ENCODE measurements around the gene DECR2. TPM values are rescaled to one million over a fixed set of nuclear protein-coding genes. Genes with fewer than 3 reads are reported as not detected.
"Not testable (repeated sequence)": the region's sequence is repeated elsewhere in the genome, so short reads cannot be mapped to it uniquely, and the experiment has no call there.

The DECR2 gene
- total and polyA plus RNA-seq, 8 donors = 5.8 to 149 (median 21.7) TPM

DNA sequence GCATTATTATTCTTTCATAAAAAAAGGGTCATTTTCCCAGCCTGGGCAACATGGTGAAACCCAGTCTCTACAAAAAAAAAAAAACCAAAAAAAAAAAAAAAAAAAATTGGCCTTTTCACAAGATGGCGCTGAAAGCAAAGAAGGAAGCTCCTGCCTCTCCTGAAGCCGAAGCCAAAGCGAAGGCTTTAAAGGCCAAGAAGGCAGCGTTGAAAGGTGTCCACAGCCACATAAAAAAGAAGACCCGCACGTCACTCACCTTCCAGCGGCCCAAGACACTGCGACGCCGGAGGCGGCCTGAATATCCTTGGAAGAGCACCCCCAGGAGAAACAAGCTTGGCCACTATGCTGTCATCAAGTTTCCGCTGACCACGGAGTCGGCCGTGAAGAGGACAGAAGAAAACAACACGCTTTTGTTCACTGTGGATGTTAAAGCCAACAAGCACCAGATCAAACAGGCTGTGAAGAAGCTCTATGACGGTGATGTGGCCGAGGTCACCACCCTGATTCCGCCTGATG is 15.0 kb upstream of the DECR2 start:
- intact Hi-C loops (cut with DNase I; ENCODE audit: low total_unique reads) = no loop called here
- Histone ChIP-seq H3K4me1 (peaks cover 24 to 56% (median 40%) of the 10 kb centered on the region in 4 donors), H3K36me3 (no peaks in the 10 kb centered on the region), H3K9me3 (no peaks in the 10 kb centered on the region), H3K27ac (peak overlapping the region in 2 of 5 donors; percentile 35 to 76), H3K4me3 (no peak overlapping the region), H3K27me3 (no peaks in the 10 kb centered on the region)
- DNase-seq = no peak
- TF ChIP-seq EP300 (IDR thresholded peaks at IDR 0.05) (no peak), POLR2A (IDR thresholded peaks at IDR 0.05) (no peak), POLR2AphosphoS5 (IDR thresholded peaks at IDR 0.05) (no peak)
- TF ChIP-seq, protein P1, sequence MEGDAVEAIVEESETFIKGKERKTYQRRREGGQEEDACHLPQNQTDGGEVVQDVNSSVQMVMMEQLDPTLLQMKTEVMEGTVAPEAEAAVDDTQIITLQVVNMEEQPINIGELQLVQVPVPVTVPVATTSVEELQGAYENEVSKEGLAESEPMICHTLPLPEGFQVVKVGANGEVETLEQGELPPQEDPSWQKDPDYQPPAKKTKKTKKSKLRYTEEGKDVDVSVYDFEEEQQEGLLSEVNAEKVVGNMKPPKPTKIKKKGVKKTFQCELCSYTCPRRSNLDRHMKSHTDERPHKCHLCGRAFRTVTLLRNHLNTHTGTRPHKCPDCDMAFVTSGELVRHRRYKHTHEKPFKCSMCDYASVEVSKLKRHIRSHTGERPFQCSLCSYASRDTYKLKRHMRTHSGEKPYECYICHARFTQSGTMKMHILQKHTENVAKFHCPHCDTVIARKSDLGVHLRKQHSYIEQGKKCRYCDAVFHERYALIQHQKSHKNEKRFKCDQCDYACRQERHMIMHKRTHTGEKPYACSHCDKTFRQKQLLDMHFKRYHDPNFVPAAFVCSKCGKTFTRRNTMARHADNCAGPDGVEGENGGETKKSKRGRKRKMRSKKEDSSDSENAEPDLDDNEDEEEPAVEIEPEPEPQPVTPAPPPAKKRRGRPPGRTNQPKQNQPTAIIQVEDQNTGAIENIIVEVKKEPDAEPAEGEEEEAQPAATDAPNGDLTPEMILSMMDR (IDR thresholded peaks at IDR 0.05) = no peak
- WGBS, 5 donors = 78 to 83% (median 80%) methylated on average over 19 of the region's 19 CpGs

- H3K27me3 ChIP-seq; intact Hi-C loops (cut with DNase I; ENCODE audit: low total_unique reads); H3K36me3 ChIP-seq; H3K9me3 ChIP-seq; H3K4me3 ChIP-seq: not testable (repeated sequence)
- peak overlapping the region in 4 of 5 donors; percentile 31 to 76 (median 51) for H3K27ac ChIP-seq
- H3K4me1 ChIP-seq = peaks cover 17 to 50% (median 34%) of the 10 kb centered on the region in 4 donors
- peak in 1 of 2 donors; percentile 65 for DNase-seq
- 21 to 49% (median 25%) methylated on average over 20 of the region's 20 CpGs for WGBS, 5 donors
These were observed 13.7 kb upstream of the DECR2 start for GRCh38 chr16:387761-388666.

DNA sequence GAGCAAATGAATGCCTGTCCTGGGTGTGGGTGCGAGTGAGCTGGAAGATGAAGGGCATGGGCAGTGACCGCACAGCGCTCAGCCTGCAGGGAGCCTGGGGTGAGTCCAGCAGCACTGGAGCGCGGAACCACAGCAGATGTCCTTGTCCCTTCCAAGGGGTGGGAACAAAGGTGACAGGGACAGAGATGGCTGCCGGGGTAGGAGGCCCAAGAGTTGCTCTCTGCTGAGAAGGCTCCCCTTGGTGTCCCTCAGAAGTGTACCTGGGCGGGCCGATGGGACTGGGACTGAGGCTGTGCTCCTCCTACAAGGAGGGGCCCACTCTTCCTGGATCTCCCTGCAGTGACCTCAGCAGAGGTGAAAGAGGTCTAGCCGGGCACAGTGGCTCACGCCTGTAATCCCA is 12.3 kb upstream of the DECR2 start:
- TF ChIP-seq, protein P1 (IDR thresholded peaks at IDR 0.05) = no peak
- TF ChIP-seq EP300 (IDR thresholded peaks at IDR 0.05) (no peak), POLR2AphosphoS5 (IDR thresholded peaks at IDR 0.05) (no peak), POLR2A (IDR thresholded peaks at IDR 0.05) (no peak)

DNA sequence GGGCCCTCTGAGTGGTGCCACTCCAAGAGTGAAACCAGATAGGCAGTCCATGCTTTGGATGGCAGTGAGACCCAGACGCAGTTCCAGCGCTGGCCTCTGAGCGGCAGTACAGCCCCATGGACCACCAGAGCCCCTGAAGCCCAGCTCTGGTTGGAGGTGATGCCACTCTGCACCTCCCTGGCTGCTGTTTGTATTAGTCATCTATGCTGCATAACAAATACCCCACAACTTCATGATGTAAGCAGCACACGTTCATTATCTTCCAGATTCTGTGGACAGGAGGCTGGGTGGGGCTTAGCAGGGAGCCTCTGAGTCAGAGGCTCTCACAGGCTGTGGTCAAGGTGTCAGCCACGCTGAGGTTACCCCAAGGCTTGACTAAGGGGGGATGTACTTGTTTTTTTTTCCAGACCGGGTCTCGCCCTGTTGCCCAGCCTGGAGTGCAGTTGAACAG is 9.8 kb upstream of the DECR2 start:
- H3K27ac ChIP-seq = no peak overlapping the region
- DNase-seq = peak; percentile 60 to 70
- no peaks in the 10 kb centered on the region for H3K36me3 ChIP-seq
- no peaks in the 10 kb centered on the region for H3K9me3 ChIP-seq
- H3K4me3 ChIP-seq = no peak overlapping the region
- H3K27me3 ChIP-seq = no peaks in the 10 kb centered on the region
- intact Hi-C loops (cut with DNase I; ENCODE audit: low total_unique reads) = no loop called here
- WGBS, 5 donors = 64 to 72% (median 67%) methylated on average over 7 of the region's 7 CpGs
- no peak for TF ChIP-seq POLR2A (IDR thresholded peaks at IDR 0.05)
- TF ChIP-seq, protein P1 (IDR thresholded peaks at IDR 0.05) = peak in 5 of 7 experiments; percentile 33 to 71 (median 55)
- peaks cover 12 to 39% (median 27%) of the 10 kb centered on the region in 4 donors for H3K4me1 ChIP-seq

More for the DNA sequence above, 12.3 kb upstream of the DECR2 start:
- Histone ChIP-seq H3K27me3 (no peaks in the 10 kb centered on the region), H3K4me1 (peaks cover 4 to 36% (median 21%) of the 10 kb centered on the region in 4 donors), H3K4me3 (no peak overlapping the region), H3K36me3 (no peaks in the 10 kb centered on the region), H3K9me3 (no peaks in the 10 kb centered on the region), H3K27ac (peak overlapping the region in 1 of 5 donors; percentile 76)
- intact Hi-C loops (cut with DNase I; ENCODE audit: low total_unique reads) = no loop called here
- WGBS, 5 donors = 74 to 94% (median 83%) methylated on average over 9 to 10 of the region's 10 CpGs
- DNase-seq = peak in 1 of 2 donors; percentile 34

Data from stomach (tissue), 9 donors.